HTR-8/SVneo (cell line): ENCODE measurements around the gene ZNF649.
"Not testable (repeated sequence)": the region's sequence is repeated elsewhere in the genome, so short reads cannot be mapped to it uniquely, and the experiment has no call there.

Source experiments
- DNase-seq: peaks from one replicate; pipeline ENCODE4 v3.0.0; 2011; ENCODE audit warnings: low spot score, mixed read lengths; ENCODE audit not compliant: insufficient read length
- FAIRE-seq: peaks from 2 replicates; lab custom pipeline; 2011; peaks lifted over from hg19 to GRCh38; lab: Jason Lieb, UNC

The ZNF649 gene

GRCh38 chr19:51904331-51905165, at the start of gene ZNF649:
TSS of gene ZNF649 (minus strand) at chr19:51905017. CDS start at chr19:51900107, 4,910 bp downstream.
- peak; percentile 79 for DNase-seq
- FAIRE-seq, result peak; percentile 94

- DNase-seq (no peak), FAIRE-seq (no peak)
Observed at GRCh38 chr19:51948975-51949374, 44.2 kb upstream of the ZNF649 start.

- FAIRE-seq (no peak), DNase-seq (no peak)
Observed at GRCh38 chr19:51946602-51947001, 41.8 kb upstream of the ZNF649 start.

GRCh38 chr19:51944798-51945552, 40.2 kb upstream of the ZNF649 start:
- no peak for FAIRE-seq
- no peak for DNase-seq

- DNase-seq, result no peak
- no peak for FAIRE-seq
Observed at GRCh38 chr19:51938936-51939335, 34.1 kb upstream of the ZNF649 start.

- no peak for FAIRE-seq
- no peak for DNase-seq
Observed at GRCh38 chr19:51931921-51932320, 27.1 kb upstream of the ZNF649 start.

GRCh38 chr19:51927859-51928258, 23.0 kb upstream of the ZNF649 start:
- DNase-seq, result no peak
- no peak for FAIRE-seq

- DNase-seq (peak; percentile 81), FAIRE-seq (peak; percentile 88)
Observed at GRCh38 chr19:51926784-51927741, 22.2 kb upstream of the ZNF649 start, which contains the start of gene ZNF613. TSS of gene ZNF613 (plus strand) at chr19:51927472. CDS start at chr19:51936221, 8,749 bp downstream.

GRCh38 chr19:51926426-51926783, 21.6 kb upstream of the ZNF649 start:
- FAIRE-seq, result no peak

GRCh38 chr19:51921949-51922348, 17.1 kb upstream of the ZNF649 start:
- DNase-seq (no peak), FAIRE-seq (no peak)

More at GRCh38 chr19:51926426-51926783, 21.6 kb upstream of the ZNF649 start:
- DNase-seq, result no peak

- FAIRE-seq (no peak), DNase-seq (no peak)
Observed at GRCh38 chr19:51919606-51920005, 14.8 kb upstream of the ZNF649 start.

GRCh38 chr19:51916167-51916566, 11.3 kb upstream of the ZNF649 start:
- FAIRE-seq (no peak), DNase-seq (no peak)

GRCh38 chr19:51915324-51915867, 10.6 kb upstream of the ZNF649 start:
- no peak for DNase-seq
- no peak for FAIRE-seq

GRCh38 chr19:51907981-51908380, 3.2 kb upstream of the ZNF649 start:
- DNase-seq, FAIRE-seq: not testable (repeated sequence)

GRCh38 chr19:51906108-51906507, 1.3 kb upstream of the ZNF649 start:
- FAIRE-seq, DNase-seq: not testable (repeated sequence)

- DNase-seq, FAIRE-seq: not testable (repeated sequence)
Observed at GRCh38 chr19:51905639-51906038, 822 bp upstream of the ZNF649 start.

- FAIRE-seq (no peak), DNase-seq (no peak)
Observed at GRCh38 chr19:51905206-51905605, 389 bp upstream of the ZNF649 start.

GRCh38 chr19:51903192-51903591, 1.6 kb downstream of the ZNF649 start:
- no peak for FAIRE-seq
- DNase-seq, result no peak

GRCh38 chr19:51901860-51902259, 3.0 kb downstream of the ZNF649 start:
- FAIRE-seq (no peak), DNase-seq (no peak)
